GM23248 (cell line): ENCODE results near the gene ALDH8A1. TPM values are rescaled to one million over a fixed set of nuclear protein-coding genes. Genes with fewer than 3 reads are reported as not detected.

Experiments used
- DNase-seq: peaks from one replicate; pipeline ENCODE4 v3.0.0-alpha.2; 2015
- H2AFZ ChIP-seq: fragments of 200-600 bp; sonication (generic); 2 replicates; pipeline ENCODE4 v1.6.1; 2016; ENCODE audit warnings: antibody characterized with exemption
- H3F3A ChIP-seq: fragments of 200-600 bp; sonication (generic); 2 replicates; pipeline ENCODE4 v1.6.1; 2016; ENCODE audit warnings: mild to moderate bottlenecking, antibody characterized with exemption, mixed run types; ENCODE audit not compliant: insufficient read depth
- H3K27ac ChIP-seq: fragments of 200-600 bp; sonication (generic); 2 replicates; pipeline ENCODE4 v1.5.1; 2016; ENCODE audit warnings: mild to moderate bottlenecking
- H3K27me3 ChIP-seq: fragments of 200-600 bp; sonication (generic); replicated peaks from 2 replicates; pipeline ENCODE4 v1.6.1; 2016; ENCODE audit warnings: mild to moderate bottlenecking; ENCODE audit not compliant: insufficient read depth
- H3K36me3 ChIP-seq: fragments of 200-600 bp; sonication (generic); 2 replicates; pipeline ENCODE4 v1.6.1; 2016; ENCODE audit warnings: low read depth, mild to moderate bottlenecking
- H3K4me1 ChIP-seq: fragments of 200-600 bp; sonication (generic); 2 replicates; pipeline ENCODE4 v1.6.1; 2016; ENCODE audit warnings: mild to moderate bottlenecking; ENCODE audit not compliant: insufficient read depth
- H3K4me2 ChIP-seq: fragments of 200-600 bp; sonication (generic); one replicate; pipeline ENCODE4 v1.6.1; 2016; ENCODE audit warnings: mild to moderate bottlenecking; ENCODE audit not compliant: unreplicated experiment
- H3K4me3 ChIP-seq: fragments of 200-600 bp; sonication (generic); 2 replicates; pipeline ENCODE4 v1.5.1; 2016; ENCODE audit warnings: mild to moderate bottlenecking
- H3K79me2 ChIP-seq: fragments of 200-600 bp; sonication (generic); 2 replicates; pipeline ENCODE4 v1.6.1; 2016; ENCODE audit warnings: mild to moderate bottlenecking; ENCODE audit not compliant: insufficient read depth
- H3K9ac ChIP-seq: fragments of 200-600 bp; sonication (generic); 2 replicates; pipeline ENCODE4 v1.6.1; 2016; ENCODE audit warnings: mild to moderate bottlenecking
- H3K9me2 ChIP-seq: fragments of 200-600 bp; sonication (generic); 2 replicates; pipeline ENCODE4 v1.6.1; 2016; ENCODE audit warnings: mixed run types, mild to moderate bottlenecking, moderate library complexity; ENCODE audit not compliant: insufficient read depth
- H3K9me3 ChIP-seq: fragments of 200-600 bp; sonication (generic); one replicate; pipeline ENCODE4 v1.6.1; 2017; ENCODE audit warnings: low read depth
- H4K20me1 ChIP-seq: fragments of 200-600 bp; sonication (generic); 2 replicates; pipeline ENCODE4 v1.6.0; 2016; ENCODE audit not compliant: insufficient read depth
- EZH2 ChIP-seq: fragments of 200-600 bp; sonication (generic); IDR thresholded peaks from 2 replicates; pipeline ENCODE4 v1.6.1; 2018; ENCODE audit warnings: antibody characterized with exemption, mild to moderate bottlenecking; ENCODE audit not compliant: insufficient read depth, poor library complexity, severe bottlenecking
- EZH2phosphoT487 ChIP-seq: fragments of 200-600 bp; sonication (generic); IDR thresholded peaks from 2 replicates; pipeline ENCODE4 v1.6.1; 2018; ENCODE audit warnings: antibody characterized with exemption, moderate library complexity, mild to moderate bottlenecking, low read depth; ENCODE audit not compliant: insufficient read depth
- WGBS, 2 experiments: methylation state at CpG; one replicate each; pipeline ENCODE4 v1.1.6; 2015 to 2017; ENCODE audit warnings: low lambda C conversion rate in 2 of 2, low coverage in 1 of 2; ENCODE audit errors: missing lambda C conversion rate in 2 of 2; 5-methylcytosine and 5-hydroxymethylcytosine counted together
- in situ Hi-C: fragments of 300-500 bp; cut with MboI; formaldehyde crosslinking; loops from 2 replicates; pipeline ENCODE4 v1.15.0; 2020
- polyA plus RNA-seq: library from polyadenylated mRNA; unstranded; fragments of >200 nt; fragmentation: Nextera tagmentation; extraction: Ambion mirVana; gene quantifications from 2 replicates; pipeline ENCODE4 v1.2.1, GENCODE V29; 2016
- total RNA-seq: library from RNA; depleted of rRNA; stranded (reverse); fragments of >200 nt; shearing (Covaris generic); gene quantifications from 2 replicates; pipeline ENCODE4 v1.2.3, GENCODE V29; 2014

The ALDH8A1 gene
- total and polyA plus RNA-seq, 2 experiments from 2014 or later = not detected

DNA sequence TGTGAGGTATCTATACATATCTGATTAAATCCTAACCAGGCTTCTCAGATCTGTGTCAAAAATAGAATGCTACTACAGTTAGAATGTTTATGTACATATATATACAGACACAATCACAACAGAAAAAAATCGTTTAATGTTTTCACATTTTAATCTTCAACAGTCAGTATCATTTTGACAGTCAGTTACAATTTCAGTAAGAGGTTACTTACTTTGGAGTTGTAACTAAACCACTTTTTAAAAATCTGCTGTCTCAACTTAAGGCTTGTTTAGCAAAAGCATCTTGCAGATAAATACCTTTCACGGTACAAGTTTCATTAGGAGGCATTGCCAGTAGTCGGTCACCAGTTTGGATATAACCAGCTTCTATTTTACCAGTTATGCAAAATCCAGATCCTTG, 32.3 kb upstream of the ALDH8A1 start:
- H3K4me3 ChIP-seq = no peak overlapping the region
- DNase-seq = no peak
- H3K9ac ChIP-seq = no peak overlapping the region
- peaks cover 42% of the 10 kb centered on the region; the same call in 1 of the 2 replicates for H3K36me3 ChIP-seq
- no peak overlapping the region for H2AFZ ChIP-seq
- H3K27ac ChIP-seq = no peak overlapping the region
- H3F3A ChIP-seq = no peaks in the 10 kb centered on the region
- no peaks in the 10 kb centered on the region for H3K27me3 ChIP-seq
- WGBS, 2 experiments = 94 to 95% methylated on average over 3 of the region's 3 CpGs
- no peaks in the 10 kb centered on the region for H3K9me3 ChIP-seq
- in situ Hi-C loops = no loop called here
- H3K9me2 ChIP-seq = no peaks in the 10 kb centered on the region
- no peaks in the 10 kb centered on the region for H3K4me1 ChIP-seq
- H3K79me2 ChIP-seq = no peaks in the 10 kb centered on the region
- H4K20me1 ChIP-seq = no peaks in the 10 kb centered on the region
- TF ChIP-seq EZH2phosphoT487 = no peak
- TF ChIP-seq EZH2 = no peak
- no peak overlapping the region for H3K4me2 ChIP-seq

DNA sequence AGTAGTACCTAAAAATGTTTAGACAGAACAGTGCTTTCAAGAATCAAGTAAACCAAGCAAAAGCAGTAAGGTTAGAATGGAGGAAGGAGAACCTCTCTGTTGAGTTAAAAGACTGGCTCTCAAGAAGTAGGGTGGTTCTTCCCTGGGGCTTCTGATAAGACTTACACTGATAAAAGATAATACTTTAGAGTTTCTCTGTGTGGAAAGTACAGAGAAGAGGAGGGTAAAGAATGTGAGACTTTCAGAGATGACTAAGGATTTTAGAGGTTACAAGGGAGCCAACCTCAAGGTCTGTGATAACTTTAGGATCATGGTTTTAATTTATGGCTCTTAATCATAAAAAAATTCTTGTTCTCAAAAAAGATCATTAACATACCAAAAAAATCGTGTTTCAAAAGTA, 30.9 kb upstream of the ALDH8A1 start:
- Histone ChIP-seq H3K9me3 (no peaks in the 10 kb centered on the region), H3K27ac (no peak overlapping the region), H4K20me1 (no peaks in the 10 kb centered on the region), H2AFZ (no peak overlapping the region), H3K4me3 (no peak overlapping the region), H3K9ac (no peak overlapping the region), H3K9me2 (no peaks in the 10 kb centered on the region), H3K4me1 (no peaks in the 10 kb centered on the region), H3K36me3 (peaks cover 42% of the 10 kb centered on the region; the same call in 1 of the 2 replicates), H3K27me3 (no peaks in the 10 kb centered on the region), H3K4me2 (no peak overlapping the region), H3F3A (no peaks in the 10 kb centered on the region), H3K79me2 (no peaks in the 10 kb centered on the region)
- 46 to 61% methylated on average over 1 of the region's 1 CpG for WGBS, 2 experiments
- in situ Hi-C loops = no loop called here
- TF ChIP-seq EZH2 (no peak), EZH2phosphoT487 (no peak)
- DNase-seq = no peak

DNA sequence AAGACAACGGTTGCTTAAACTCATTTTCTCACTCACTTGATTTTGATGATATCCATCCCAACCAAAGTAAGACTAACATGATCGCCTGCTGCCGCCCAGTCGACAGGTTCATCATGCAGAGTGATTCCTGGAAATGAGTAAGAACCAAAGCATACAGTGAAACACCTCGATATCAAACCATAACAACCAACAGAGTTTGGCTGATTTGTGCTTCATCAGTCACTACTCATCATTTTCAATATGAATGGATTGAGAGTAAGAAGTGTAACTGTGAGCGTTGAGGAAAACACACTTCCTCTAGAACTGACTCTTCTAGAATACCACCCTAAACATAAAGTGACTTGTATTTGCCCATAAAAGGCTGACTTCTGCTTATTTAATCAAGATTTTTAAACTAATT, 29.2 kb upstream of the ALDH8A1 start:
- Histone ChIP-seq H3K27ac (no peak overlapping the region), H3K4me2 (no peak overlapping the region), H3K4me3 (no peak overlapping the region), H3K9me3 (no peaks in the 10 kb centered on the region), H4K20me1 (no peaks in the 10 kb centered on the region), H3K4me1 (no peaks in the 10 kb centered on the region), H3K9me2 (no peaks in the 10 kb centered on the region), H3K9ac (no peak overlapping the region), H3K27me3 (no peaks in the 10 kb centered on the region), H2AFZ (no peak overlapping the region), H3F3A (no peaks in the 10 kb centered on the region), H3K79me2 (peaks cover under 1% of the 10 kb centered on the region; the same call in 1 of the 2 replicates), H3K36me3 (peaks cover 40% of the 10 kb centered on the region; the same call in 1 of the 2 replicates)
- WGBS, 2 experiments = 96 to 99% methylated on average over 6 of the region's 6 CpGs
- in situ Hi-C loops = no loop called here
- no peak for DNase-seq
- TF ChIP-seq EZH2phosphoT487 (no peak), EZH2 (no peak)

DNA sequence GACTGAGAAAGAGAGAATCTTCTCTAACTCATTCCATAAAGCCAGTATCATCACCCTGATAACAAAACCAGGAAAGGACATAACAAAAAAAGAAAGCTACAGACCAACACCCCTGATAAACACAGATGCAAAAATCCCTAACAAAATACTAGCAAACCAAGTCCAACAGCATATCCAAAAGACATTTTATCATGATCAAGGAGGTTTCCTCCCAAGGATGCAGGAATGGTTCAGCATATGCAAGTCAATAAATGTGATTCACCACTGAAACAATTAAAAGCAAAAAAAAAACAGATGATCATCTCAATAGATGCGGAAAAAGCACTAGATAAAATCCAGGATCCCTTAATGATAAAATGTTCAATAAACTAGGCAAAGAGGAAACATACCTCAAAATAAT, 24.5 kb upstream of the ALDH8A1 start:
- TF ChIP-seq EZH2phosphoT487 (no peak), EZH2 (no peak)
- no peaks in the 10 kb centered on the region for H4K20me1 ChIP-seq
- H2AFZ ChIP-seq = no peak overlapping the region
- H3K4me1 ChIP-seq = no peaks in the 10 kb centered on the region
- no peak overlapping the region for H3K4me3 ChIP-seq
- H3K4me2 ChIP-seq = no peak overlapping the region
- 100% methylated on average over 1 of the region's 1 CpG for WGBS, 2 experiments
- H3K27ac ChIP-seq = no peak overlapping the region
- no peaks in the 10 kb centered on the region for H3K9me3 ChIP-seq
- H3K27me3 ChIP-seq = no peaks in the 10 kb centered on the region
- H3K9ac ChIP-seq = no peak overlapping the region
- H3K79me2 ChIP-seq = peaks cover 4% of the 10 kb centered on the region; the same call in 1 of the 2 replicates
- no peaks in the 10 kb centered on the region for H3K9me2 ChIP-seq
- H3K36me3 ChIP-seq = peaks cover 15% of the 10 kb centered on the region; the same call in 1 of the 2 replicates
- in situ Hi-C loops = no loop called here
- no peak for DNase-seq
- no peaks in the 10 kb centered on the region for H3F3A ChIP-seq

DNA sequence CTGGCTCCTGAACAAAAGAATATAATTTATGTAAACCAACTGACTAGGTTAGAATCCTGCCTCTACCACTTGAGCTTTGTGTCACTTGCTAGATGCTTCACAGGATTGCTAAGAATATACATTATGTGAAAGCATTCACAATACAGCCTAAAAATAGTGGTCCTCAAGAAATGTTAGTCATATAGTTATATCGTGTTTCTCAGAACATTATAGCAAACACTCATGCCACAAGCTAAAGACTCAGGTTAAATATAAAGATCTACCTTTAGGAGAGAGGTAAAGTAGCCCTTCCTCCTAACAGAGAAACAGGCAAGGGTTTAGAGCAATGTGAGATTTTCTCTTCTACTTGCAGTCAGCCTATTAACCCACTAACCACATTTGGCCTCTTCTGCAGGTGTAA, 17.8 kb upstream of the ALDH8A1 start:
- Histone ChIP-seq H3K9me3 (no peaks in the 10 kb centered on the region), H3K4me3 (no peak overlapping the region), H3K27ac (no peak overlapping the region), H3K36me3 (peaks cover 31% of the 10 kb centered on the region), H3K79me2 (no peaks in the 10 kb centered on the region), H3K9ac (no peak overlapping the region), H3K9me2 (no peaks in the 10 kb centered on the region), H4K20me1 (no peaks in the 10 kb centered on the region), H3K4me1 (no peaks in the 10 kb centered on the region), H3F3A (no peaks in the 10 kb centered on the region), H3K27me3 (no peaks in the 10 kb centered on the region), H2AFZ (no peak overlapping the region), H3K4me2 (no peak overlapping the region)
- in situ Hi-C loops = no loop called here
- DNase-seq = no peak
- TF ChIP-seq EZH2phosphoT487 (no peak), EZH2 (no peak)
- WGBS, 2 experiments = 49 to 59% methylated on average over 1 of the region's 1 CpG
